Urinary bladder (tissue), 4 donors: Measurements from ENCODE around the gene ABR. TPM values are rescaled to one million over a fixed set of nuclear protein-coding genes. Genes with fewer than 3 reads are reported as not detected.
"Not testable (repeated sequence)": the region's sequence is repeated elsewhere in the genome, so short reads cannot be mapped to it uniquely, and the experiment has no call there.

Experiments used
- DNase-seq: peaks from one replicate; pipeline ENCODE4 v3.0.0-alpha.2; 2015; ENCODE audit errors: extremely low spot score
- H3K27ac ChIP-seq: one replicate; pipeline ENCODE4 v1.5.1; 2013; ENCODE audit warnings: low read depth, mild to moderate bottlenecking, moderate library complexity
- H3K36me3 ChIP-seq: one replicate; pipeline ENCODE4 v1.6.1; 2013; ENCODE audit warnings: mild to moderate bottlenecking, moderate library complexity; ENCODE audit not compliant: insufficient read depth
- H3K4me1 ChIP-seq: one replicate; pipeline ENCODE4 v1.6.1; 2013; ENCODE audit warnings: mild to moderate bottlenecking, moderate library complexity; ENCODE audit not compliant: insufficient read depth
- H3K4me3 ChIP-seq: one replicate; pipeline ENCODE4 v1.5.1; 2013; ENCODE audit warnings: low read depth, low read length
- WGBS: extraction: QIAGEN DNeasy Blood & Tissue Kit; methylation state at CpG from one replicate; pipeline ENCODE4 v1.1.7; 2013; 5-methylcytosine and 5-hydroxymethylcytosine counted together
- polyA plus RNA-seq: library from polyadenylated mRNA; stranded (reverse); fragments of 200-250 nt; gene quantifications from one replicate; pipeline ENCODE4 v1.2.3, GENCODE V29; 2013
- total RNA-seq: library from RNA; depleted of rRNA; stranded (reverse); fragments of >200 nt; gene quantifications from one replicate; pipeline ENCODE4 v1.2.3, GENCODE V29; 2014
- donor health status: healthy with polysubstance abuse.
- donor health status: healthy.

Gene ABR
- total and polyA plus RNA-seq, 2 donors: 37.1 to 53.9 TPM

- no peak overlapping the region for H3K27ac ChIP-seq
- 93% methylated on average over 8 of the region's 8 CpGs for WGBS
Observed at GRCh38 chr17:1158879-1159278, 20.9 kb downstream of the ABR start.

DNA sequence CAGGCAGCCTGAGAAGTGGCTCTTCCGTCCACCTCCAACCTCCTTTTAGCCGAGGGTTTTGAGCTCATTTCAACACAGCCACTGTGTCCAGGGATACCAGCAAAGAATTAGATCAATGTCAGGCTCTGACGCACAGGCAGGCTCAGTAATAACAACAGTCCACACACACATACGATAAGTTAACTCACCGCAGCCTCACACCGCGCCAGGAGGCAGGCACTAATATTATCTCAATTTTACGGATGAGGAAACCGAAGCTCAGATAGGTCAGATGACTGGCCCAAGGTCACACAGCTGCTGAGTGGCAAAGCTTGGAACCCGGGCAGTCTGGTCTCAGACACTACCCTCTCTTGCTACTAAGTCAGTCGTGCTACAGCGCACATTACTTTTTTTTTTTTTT lies 22.9 kb downstream of the ABR start:
- DNase-seq: no peak
- H3K36me3 ChIP-seq: no peaks in the 10 kb centered on the region
- 95% methylated on average over 12 of the region's 12 CpGs for WGBS
- H3K4me1 ChIP-seq: no peaks in the 10 kb centered on the region
- H3K4me3 ChIP-seq: no peak overlapping the region
- no peak overlapping the region for H3K27ac ChIP-seq

More at GRCh38 chr17:1158879-1159278, 20.9 kb downstream of the ABR start:
- Histone ChIP-seq H3K4me3 (no peak overlapping the region), H3K4me1 (no peaks in the 10 kb centered on the region), H3K36me3 (no peaks in the 10 kb centered on the region)
- DNase-seq: no peak

DNA sequence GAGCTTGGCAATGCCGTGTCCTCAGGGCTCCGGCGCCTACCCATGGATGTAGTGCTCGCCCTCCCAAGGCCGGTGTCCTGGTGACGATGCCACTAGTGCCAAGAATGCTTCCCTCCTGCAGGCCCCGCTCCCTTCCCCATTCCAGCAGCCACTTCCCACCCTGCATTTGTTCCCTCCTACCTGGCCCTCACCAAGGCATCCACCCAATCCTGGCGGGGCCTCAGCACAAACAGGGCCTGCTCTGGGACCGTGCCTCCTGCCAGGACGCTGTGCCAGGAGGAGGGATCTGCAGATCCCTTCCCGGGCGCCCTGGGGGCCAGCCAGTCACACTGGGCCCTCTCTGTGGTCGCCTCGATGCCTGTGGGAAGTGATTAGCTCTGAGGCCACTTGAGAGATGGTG lies 25.1 kb downstream of the ABR start:
- no peak for DNase-seq
- 77% methylated on average over 14 of the region's 14 CpGs for WGBS
- no peak overlapping the region for H3K27ac ChIP-seq
- no peak overlapping the region for H3K4me3 ChIP-seq
- H3K36me3 ChIP-seq: no peaks in the 10 kb centered on the region
- H3K4me1 ChIP-seq: no peaks in the 10 kb centered on the region

DNA sequence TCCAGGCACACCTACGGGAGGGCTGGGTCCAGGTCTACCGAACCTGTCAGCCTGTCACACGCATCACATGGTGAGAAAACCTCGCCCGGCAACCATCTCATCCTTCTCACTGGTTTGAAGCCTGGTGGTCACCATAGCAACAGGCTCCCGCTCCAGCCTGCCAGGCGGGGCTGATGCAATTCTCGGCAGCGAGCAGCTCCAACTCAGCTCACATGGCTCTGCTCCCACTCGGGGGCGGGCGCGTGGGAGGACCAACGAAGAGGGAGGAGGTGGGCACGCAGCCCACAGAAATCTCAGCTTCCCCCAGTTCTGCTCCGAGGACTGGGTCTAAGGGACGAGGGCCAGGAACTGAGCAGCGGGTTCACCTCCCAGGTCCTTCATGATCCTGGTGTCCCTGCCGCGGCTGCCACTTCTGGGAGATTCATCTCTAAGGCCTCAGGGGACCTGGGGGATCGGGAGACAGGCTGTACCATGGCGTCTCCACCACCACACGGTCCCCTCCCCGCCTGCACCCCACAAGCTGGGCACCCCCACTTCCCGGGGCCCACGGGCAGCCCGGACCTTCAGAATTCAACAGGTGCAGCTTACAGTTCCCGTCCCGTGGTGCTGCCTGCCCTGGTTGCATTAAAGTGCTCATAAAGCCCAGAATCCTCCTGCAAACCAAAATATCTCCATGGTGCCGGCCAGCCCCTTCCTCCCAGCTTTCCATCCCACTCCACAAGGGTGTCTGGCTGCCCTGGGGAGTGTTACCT lies 25.8 kb downstream of the ABR start:
- Histone ChIP-seq H3K4me1 (no peaks in the 10 kb centered on the region), H3K36me3 (no peaks in the 10 kb centered on the region), H3K4me3 (no peak overlapping the region), H3K27ac (no peak overlapping the region)
- 51% methylated on average over 30 of the region's 30 CpGs for WGBS
- peak; percentile 17 for DNase-seq

- not testable (repeated sequence) for H3K36me3 ChIP-seq, H3K27ac ChIP-seq, DNase-seq, H3K4me1 ChIP-seq, H3K4me3 ChIP-seq
- 90% methylated on average over 8 of the region's 8 CpGs for WGBS
Observed at GRCh38 chr17:1152582-1152981, 27.2 kb downstream of the ABR start.

DNA sequence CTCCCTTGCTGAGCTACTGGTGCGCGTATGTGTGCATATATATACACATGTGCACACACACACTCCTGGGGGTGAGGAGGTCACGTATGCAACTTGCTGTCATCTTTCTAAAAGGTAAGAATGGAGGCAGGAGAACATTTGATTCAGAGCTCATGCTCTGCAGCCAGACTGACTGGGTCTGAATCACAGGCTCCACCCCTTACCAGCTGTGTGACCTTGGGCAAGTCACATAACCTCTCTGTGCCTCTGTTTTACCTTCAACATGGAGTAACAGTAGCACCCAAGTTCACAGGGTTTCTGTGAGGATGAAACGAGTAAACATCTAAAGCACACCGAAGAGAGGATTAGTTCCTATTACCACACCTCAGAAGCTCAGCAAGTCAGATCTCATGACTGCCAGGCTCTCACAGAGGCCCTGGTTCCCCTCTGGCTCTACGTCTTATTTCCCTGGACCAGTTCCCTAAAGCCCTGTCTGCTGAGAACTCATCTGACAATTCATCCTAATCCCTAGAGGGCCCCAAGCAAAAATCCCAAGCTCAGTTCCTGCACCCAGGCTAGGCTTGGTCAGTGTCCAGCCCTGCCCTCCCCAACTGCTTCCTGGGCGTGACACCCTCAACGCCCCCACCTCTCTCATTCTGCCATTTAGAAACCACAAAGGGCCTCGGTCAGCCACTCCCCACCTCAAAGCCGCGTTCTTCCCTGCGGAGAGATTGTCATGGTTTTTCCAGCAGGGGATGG lies 28.7 kb downstream of the ABR start:
- Histone ChIP-seq H3K4me3 (no peak overlapping the region), H3K4me1 (no peaks in the 10 kb centered on the region), H3K27ac (no peak overlapping the region), H3K36me3 (no peaks in the 10 kb centered on the region)
- 69% methylated on average over 12 of the region's 12 CpGs for WGBS
- no peak for DNase-seq

GRCh38 chr17:1149869-1150268 lies 29.9 kb downstream of the ABR start:
- Histone ChIP-seq H3K36me3 (no peaks in the 10 kb centered on the region), H3K4me1 (no peaks in the 10 kb centered on the region), H3K4me3 (no peak overlapping the region), H3K27ac (no peak overlapping the region)
- no peak for DNase-seq
- 89% methylated on average over 13 of the region's 13 CpGs for WGBS

DNA sequence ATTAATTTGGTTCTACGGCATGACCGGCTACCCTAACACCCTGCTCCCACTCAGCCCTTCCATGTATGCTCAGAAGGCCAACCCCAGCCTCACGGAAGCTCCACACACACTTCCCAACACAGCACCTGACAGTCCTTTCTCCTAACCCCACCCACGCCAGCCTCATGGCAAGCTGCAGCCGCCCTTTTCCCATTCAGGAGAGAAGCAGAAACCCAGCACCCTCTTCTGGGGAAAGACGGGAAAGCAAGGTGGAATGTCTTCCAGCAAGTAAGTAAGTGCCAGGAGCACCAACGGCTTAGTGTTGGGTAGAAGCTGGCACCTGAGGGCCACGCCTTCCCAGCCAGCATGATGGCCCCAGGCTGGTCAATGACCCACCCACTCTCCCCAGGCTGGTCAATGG lies 32.1 kb downstream of the ABR start:
- H3K27ac ChIP-seq: no peak overlapping the region
- no peaks in the 10 kb centered on the region for H3K36me3 ChIP-seq
- H3K4me1 ChIP-seq: no peaks in the 10 kb centered on the region
- H3K4me3 ChIP-seq: no peak overlapping the region
- WGBS: 67% methylated on average over 8 of the region's 8 CpGs
- DNase-seq: peak; percentile 32

GRCh38 chr17:1146561-1147265 lies 33.1 kb downstream of the ABR start:
- H3K4me3 ChIP-seq: no peak overlapping the region
- H3K36me3 ChIP-seq: no peaks in the 10 kb centered on the region
- H3K4me1 ChIP-seq: no peaks in the 10 kb centered on the region
- 94% methylated on average over 9 of the region's 9 CpGs for WGBS
- H3K27ac ChIP-seq: no peak overlapping the region
- no peak for DNase-seq

- Histone ChIP-seq H3K4me3 (no peak overlapping the region), H3K4me1 (no peaks in the 10 kb centered on the region), H3K36me3 (no peaks in the 10 kb centered on the region), H3K27ac (no peak overlapping the region)
- DNase-seq: no peak
- 90% methylated on average over 14 of the region's 14 CpGs for WGBS
Observed at GRCh38 chr17:1145311-1145986, 34.3 kb downstream of the ABR start.

GRCh38 chr17:1144162-1144561 lies 35.6 kb downstream of the ABR start:
- no peak for DNase-seq
- 69% methylated on average over 17 of the region's 17 CpGs for WGBS
- Histone ChIP-seq H3K36me3 (no peaks in the 10 kb centered on the region), H3K27ac (no peak overlapping the region), H3K4me3 (no peak overlapping the region), H3K4me1 (no peaks in the 10 kb centered on the region)

DNA sequence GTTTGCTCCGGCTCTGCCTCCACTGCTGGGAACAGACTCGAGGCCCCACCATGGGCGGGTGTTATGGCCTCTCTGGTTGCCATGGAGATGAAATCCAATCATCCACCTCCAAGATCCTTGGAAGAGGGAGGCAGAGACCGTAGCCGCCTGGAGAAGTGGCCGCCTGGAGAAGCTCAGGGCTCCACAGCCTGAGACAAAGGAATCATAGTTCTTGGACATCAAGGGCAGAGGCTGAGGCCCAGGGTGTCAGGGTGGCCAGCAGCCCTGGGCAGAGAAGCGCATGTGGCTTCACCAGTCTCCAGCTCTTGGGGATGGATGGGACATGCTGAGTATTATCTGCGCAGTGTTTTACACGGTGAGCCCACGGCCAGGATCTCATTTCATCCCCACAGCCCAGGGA lies 36.2 kb downstream of the ABR start:
- 53% methylated on average over 10 of the region's 10 CpGs for WGBS
- Histone ChIP-seq H3K4me3 (no peak overlapping the region), H3K4me1 (no peaks in the 10 kb centered on the region), H3K36me3 (no peaks in the 10 kb centered on the region), H3K27ac (no peak overlapping the region)
- peak; percentile 31 for DNase-seq

GRCh38 chr17:1142561-1142971 lies 37.2 kb downstream of the ABR start:
- Histone ChIP-seq H3K27ac (no peak overlapping the region), H3K4me1 (no peaks in the 10 kb centered on the region), H3K36me3 (no peaks in the 10 kb centered on the region), H3K4me3 (no peak overlapping the region)
- no peak for DNase-seq
- 90% methylated on average over 14 of the region's 14 CpGs for WGBS
